ENCODE results near the gene NOTUM. TPM values are rescaled to one million over a fixed set of nuclear protein-coding genes. Genes with fewer than 3 reads are reported as not detected.

The NOTUM gene
- total and polyA plus RNA-seq, 9 of the 15 experiments (the other 6 are each of a cell fraction or from before 2014, with no cell fraction given), result 0.03 to 14.0 (median 4.1) TPM

DNA sequence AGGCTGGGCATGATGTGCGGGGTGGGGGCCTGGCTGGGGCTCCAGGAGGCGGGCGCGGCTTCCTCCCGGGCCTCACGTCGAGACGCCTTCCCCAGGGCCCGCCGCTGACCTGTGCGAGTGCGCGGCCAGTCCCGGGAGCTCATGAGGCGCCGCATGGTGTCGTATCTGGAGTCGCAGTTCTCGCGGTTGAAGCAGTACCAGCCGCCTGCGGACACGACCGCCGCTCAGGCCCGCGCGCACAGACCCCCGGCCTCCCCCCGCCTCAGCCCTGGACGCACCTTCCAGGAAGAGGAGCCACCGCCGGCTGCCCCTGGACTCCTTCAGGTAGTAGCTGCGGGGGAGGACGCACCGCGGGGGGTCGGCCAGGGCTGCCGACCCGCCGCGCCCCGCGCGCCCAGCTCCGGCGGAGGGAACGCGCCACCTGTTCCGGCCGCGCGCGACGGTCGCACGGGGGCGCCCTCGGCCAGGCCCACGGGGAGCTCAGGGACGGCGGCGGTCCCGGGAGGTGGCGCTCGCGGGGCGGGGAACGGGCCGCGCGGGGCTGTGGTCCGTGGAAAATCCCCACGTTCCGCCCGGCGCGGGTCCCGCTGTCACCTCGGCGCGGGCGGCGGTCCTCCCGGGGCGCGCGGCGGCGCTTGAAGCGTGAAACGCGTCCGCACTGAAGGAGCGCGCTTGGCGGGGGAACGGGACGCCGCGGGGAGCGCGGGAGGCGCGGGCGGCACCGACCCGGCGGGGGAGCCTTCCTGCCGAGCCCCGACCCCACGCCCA lies 1.4 kb downstream of the NOTUM start (continued):
- peak; percentile 80 for TF ChIP-seq SIN3B (IDR thresholded peaks at IDR 0.05; ENCODE audit: low read depth)
- TF ChIP-seq NFIX (CRISPR knock-in tag; IDR thresholded peaks at IDR 0.05; ENCODE audit: low read depth), result no peak
- TF ChIP-seq, protein P1, sequence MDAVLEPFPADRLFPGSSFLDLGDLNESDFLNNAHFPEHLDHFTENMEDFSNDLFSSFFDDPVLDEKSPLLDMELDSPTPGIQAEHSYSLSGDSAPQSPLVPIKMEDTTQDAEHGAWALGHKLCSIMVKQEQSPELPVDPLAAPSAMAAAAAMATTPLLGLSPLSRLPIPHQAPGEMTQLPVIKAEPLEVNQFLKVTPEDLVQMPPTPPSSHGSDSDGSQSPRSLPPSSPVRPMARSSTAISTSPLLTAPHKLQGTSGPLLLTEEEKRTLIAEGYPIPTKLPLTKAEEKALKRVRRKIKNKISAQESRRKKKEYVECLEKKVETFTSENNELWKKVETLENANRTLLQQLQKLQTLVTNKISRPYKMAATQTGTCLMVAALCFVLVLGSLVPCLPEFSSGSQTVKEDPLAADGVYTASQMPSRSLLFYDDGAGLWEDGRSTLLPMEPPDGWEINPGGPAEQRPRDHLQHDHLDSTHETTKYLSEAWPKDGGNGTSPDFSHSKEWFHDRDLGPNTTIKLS (IDR thresholded peaks at IDR 0.05; ENCODE audit: borderline replicate concordance, low read depth), result peak; percentile 46; the same call in 1 of the 2 replicates
- peak; percentile 89; the same call in 1 of the 2 replicates for TF ChIP-seq TARDBP (IDR thresholded peaks at IDR 0.05)
- TF ChIP-seq, protein P2, sequence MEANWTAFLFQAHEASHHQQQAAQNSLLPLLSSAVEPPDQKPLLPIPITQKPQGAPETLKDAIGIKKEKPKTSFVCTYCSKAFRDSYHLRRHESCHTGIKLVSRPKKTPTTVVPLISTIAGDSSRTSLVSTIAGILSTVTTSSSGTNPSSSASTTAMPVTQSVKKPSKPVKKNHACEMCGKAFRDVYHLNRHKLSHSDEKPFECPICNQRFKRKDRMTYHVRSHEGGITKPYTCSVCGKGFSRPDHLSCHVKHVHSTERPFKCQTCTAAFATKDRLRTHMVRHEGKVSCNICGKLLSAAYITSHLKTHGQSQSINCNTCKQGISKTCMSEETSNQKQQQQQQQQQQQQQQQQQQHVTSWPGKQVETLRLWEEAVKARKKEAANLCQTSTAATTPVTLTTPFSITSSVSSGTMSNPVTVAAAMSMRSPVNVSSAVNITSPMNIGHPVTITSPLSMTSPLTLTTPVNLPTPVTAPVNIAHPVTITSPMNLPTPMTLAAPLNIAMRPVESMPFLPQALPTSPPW (CRISPR knock-in tag; IDR thresholded peaks at IDR 0.05), result peak; percentile 54
- TF ChIP-seq KLF1 (tag; IDR thresholded peaks at IDR 0.05), result no peak
- TF ChIP-seq SPI1 (IDR thresholded peaks at IDR 0.05; ENCODE audit: borderline replicate concordance, low read depth, low read length), result no peak
- no peak for TF ChIP-seq MECOM (CRISPR knock-in tag; IDR thresholded peaks at IDR 0.05)
- TF ChIP-seq ZNF121 (CRISPR knock-in tag; conservative IDR thresholded peaks at IDR 0.05), result peak; percentile 64
- TF ChIP-seq, protein P3, sequence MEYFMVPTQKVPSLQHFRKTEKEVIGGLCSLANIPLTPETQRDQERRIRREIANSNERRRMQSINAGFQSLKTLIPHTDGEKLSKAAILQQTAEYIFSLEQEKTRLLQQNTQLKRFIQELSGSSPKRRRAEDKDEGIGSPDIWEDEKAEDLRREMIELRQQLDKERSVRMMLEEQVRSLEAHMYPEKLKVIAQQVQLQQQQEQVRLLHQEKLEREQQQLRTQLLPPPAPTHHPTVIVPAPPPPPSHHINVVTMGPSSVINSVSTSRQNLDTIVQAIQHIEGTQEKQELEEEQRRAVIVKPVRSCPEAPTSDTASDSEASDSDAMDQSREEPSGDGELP (CRISPR knock-in tag; IDR thresholded peaks at IDR 0.05; ENCODE audit: borderline replicate concordance), result peak; percentile 51; the same call in 1 of the 2 replicates
- TF ChIP-seq RBBP5 (IDR thresholded peaks at IDR 0.05; ENCODE audit: borderline replicate concordance, insufficient read depth, low read length, poor library complexity, severe bottlenecking), result peak; percentile 79
- no peak for TF ChIP-seq ZNF133 (CRISPR knock-in tag; IDR thresholded peaks at IDR 0.05)
- TF ChIP-seq ETV6 (IDR thresholded peaks at IDR 0.05; ENCODE audit: borderline replicate concordance in 1 of 2, low read depth in 2 of 2, low read length in 1 of 2), result no peak
- TF ChIP-seq ETV6 (CRISPR knock-in tag; IDR thresholded peaks at IDR 0.05; ENCODE audit: borderline replicate concordance), result no peak
- no peak for TF ChIP-seq SREBF2 (CRISPR knock-in tag; IDR thresholded peaks at IDR 0.05)
- 0 out of 2 replicates have a peak, but pooled peaks have one; percentile 12 for TF ChIP-seq IRF2 (CRISPR knock-in tag; IDR thresholded peaks at IDR 0.05)
- TF ChIP-seq HLTF (IDR thresholded peaks at IDR 0.05), result no peak
- TF ChIP-seq RAD21 (CRISPR knock-in tag; conservative IDR thresholded peaks at IDR 0.05 in 1 of 2, IDR thresholded peaks at IDR 0.05 in 1 of 2), result peak; percentile 92 to 95
- peak; percentile 87 for TF ChIP-seq CXXC5 (CRISPR knock-in tag; IDR thresholded peaks at IDR 0.05)
- no peak for TF ChIP-seq ZSCAN29 (IDR thresholded peaks at IDR 0.05)
- TF ChIP-seq ATF1 (CRISPR knock-in tag; IDR thresholded peaks at IDR 0.05), result no peak
- peak; percentile 19; the same call in 1 of the 2 replicates for TF ChIP-seq ATF1 (tag; IDR thresholded peaks at IDR 0.05)
- TF ChIP-seq ESRRB (CRISPR knock-in tag; IDR thresholded peaks at IDR 0.05; ENCODE audit: borderline replicate concordance), result no peak
- TF ChIP-seq NCOA6 (IDR thresholded peaks at IDR 0.05), result peak; percentile 84
- no peak for TF ChIP-seq THRAP3 (IDR thresholded peaks at IDR 0.05; ENCODE audit: borderline replicate concordance)
- peak; percentile 47; the same call in 1 of the 2 replicates for TF ChIP-seq KAT7 (CRISPR knock-in tag; IDR thresholded peaks at IDR 0.05; ENCODE audit: borderline replicate concordance)
